MM.1S (cell line): ENCODE measurements around the gene MLANA.

ENCODE experiments used
- DNase-seq: peaks from one replicate; pipeline ENCODE4 v3.0.0-alpha.2; 2015
- H2AFZ ChIP-seq: fragments of 300-600 bp; sonication (generic); 2 replicates; pipeline ENCODE4 v1.6.0; 2016; ENCODE audit warnings: antibody characterized with exemption, low read length
- H3F3A ChIP-seq: fragments of 300-600 bp; sonication (generic); 2 replicates; pipeline ENCODE4 v1.6.1; 2016; ENCODE audit warnings: mild to moderate bottlenecking, antibody characterized with exemption, low read length, moderate library complexity, mixed read lengths; ENCODE audit not compliant: insufficient read depth
- H3K27ac ChIP-seq: fragments of 300-600 bp; sonication (generic); 2 replicates; pipeline ENCODE4 v1.5.1; 2016; ENCODE audit warnings: mild to moderate bottlenecking, low read length
- H3K27me3 ChIP-seq: fragments of 300-600 bp; sonication (generic); replicated peaks from 2 replicates; pipeline ENCODE4 v1.6.0; 2016; ENCODE audit warnings: low read length; ENCODE audit not compliant: insufficient read depth
- H3K36me3 ChIP-seq: fragments of 300-600 bp; sonication (generic); replicated peaks from 2 replicates; pipeline ENCODE4 v1.6.1; 2016; ENCODE audit warnings: mild to moderate bottlenecking, low read length, mixed read lengths; ENCODE audit not compliant: insufficient read depth
- H3K4me1 ChIP-seq: fragments of 300-600 bp; sonication (generic); 2 replicates; pipeline ENCODE4 v1.6.1; 2016; ENCODE audit warnings: low read length, mixed read lengths
- H3K4me2 ChIP-seq: fragments of 300-600 bp; sonication (generic); 2 replicates; pipeline ENCODE4 v1.6.0; 2016; ENCODE audit warnings: low read depth, low read length
- H3K4me3 ChIP-seq: fragments of 300-600 bp; sonication (generic); 2 replicates; pipeline ENCODE4 v1.5.1; 2016; ENCODE audit warnings: low read length, mixed read lengths
- H3K79me2 ChIP-seq: fragments of 300-600 bp; sonication (generic); 2 replicates; pipeline ENCODE4 v1.6.1; 2016; ENCODE audit warnings: mixed run types, low read length, mixed read lengths
- H3K9ac ChIP-seq: fragments of 300-600 bp; sonication (generic); 2 replicates; pipeline ENCODE4 v1.6.1; 2016; ENCODE audit warnings: low read length, mixed read lengths
- H3K9me2 ChIP-seq: fragments of 300-600 bp; sonication (generic); replicated peaks from 2 replicates; pipeline ENCODE4 v1.6.1; 2016; ENCODE audit warnings: mild to moderate bottlenecking, low read length, mixed read lengths; ENCODE audit not compliant: insufficient read depth
- H3K9me3 ChIP-seq: fragments of 300-600 bp; sonication (generic); replicated peaks from 2 replicates; pipeline ENCODE4 v1.6.1; 2016; ENCODE audit warnings: mild to moderate bottlenecking, low read length, mixed read lengths; ENCODE audit not compliant: insufficient read depth
- H4K20me1 ChIP-seq: fragments of 300-600 bp; sonication (generic); 2 replicates; pipeline ENCODE4 v1.6.1; 2016; ENCODE audit warnings: mild to moderate bottlenecking, low read length, moderate library complexity, mixed read lengths; ENCODE audit not compliant: insufficient read depth
- EZH2 ChIP-seq: fragments of 300-600 bp; sonication (generic); optimal IDR thresholded peaks from 2 replicates; pipeline ENCODE3; 2017; ENCODE audit warnings: low read depth, mild to moderate bottlenecking, antibody characterized with exemption, low read length, mixed read lengths
- EZH2phosphoT487 ChIP-seq: fragments of 300-600 bp; sonication (generic); IDR thresholded peaks from 2 replicates; pipeline ENCODE4 v1.6.1; 2018; ENCODE audit warnings: antibody characterized with exemption, low read length
- TF ChIP-seq, protein P1 (sequence below): fragments of 300-600 bp; sonication (generic); IDR thresholded peaks from 2 replicates; pipeline ENCODE4 v1.5.1; 2016; ENCODE audit warnings: antibody characterized with exemption, low read length, mixed read lengths

Gene MLANA

GRCh38 chr9:5893591-5894236, 3.0 kb downstream of the MLANA start:
- Histone ChIP-seq H3F3A (no peaks in the 10 kb centered on the region), H3K27ac (no peak overlapping the region), H3K9ac (no peak overlapping the region), H3K36me3 (no peaks in the 10 kb centered on the region), H4K20me1 (no peaks in the 10 kb centered on the region), H3K4me3 (no peak overlapping the region), H2AFZ (no peak overlapping the region), H3K79me2 (no peaks in the 10 kb centered on the region), H3K9me2 (no peaks in the 10 kb centered on the region), H3K4me1 (no peaks in the 10 kb centered on the region), H3K4me2 (no peak overlapping the region), H3K9me3 (no peaks in the 10 kb centered on the region), H3K27me3 (no peaks in the 10 kb centered on the region)
- TF ChIP-seq EZH2 (no peak), EZH2phosphoT487 (no peak)
- TF ChIP-seq, protein P1, sequence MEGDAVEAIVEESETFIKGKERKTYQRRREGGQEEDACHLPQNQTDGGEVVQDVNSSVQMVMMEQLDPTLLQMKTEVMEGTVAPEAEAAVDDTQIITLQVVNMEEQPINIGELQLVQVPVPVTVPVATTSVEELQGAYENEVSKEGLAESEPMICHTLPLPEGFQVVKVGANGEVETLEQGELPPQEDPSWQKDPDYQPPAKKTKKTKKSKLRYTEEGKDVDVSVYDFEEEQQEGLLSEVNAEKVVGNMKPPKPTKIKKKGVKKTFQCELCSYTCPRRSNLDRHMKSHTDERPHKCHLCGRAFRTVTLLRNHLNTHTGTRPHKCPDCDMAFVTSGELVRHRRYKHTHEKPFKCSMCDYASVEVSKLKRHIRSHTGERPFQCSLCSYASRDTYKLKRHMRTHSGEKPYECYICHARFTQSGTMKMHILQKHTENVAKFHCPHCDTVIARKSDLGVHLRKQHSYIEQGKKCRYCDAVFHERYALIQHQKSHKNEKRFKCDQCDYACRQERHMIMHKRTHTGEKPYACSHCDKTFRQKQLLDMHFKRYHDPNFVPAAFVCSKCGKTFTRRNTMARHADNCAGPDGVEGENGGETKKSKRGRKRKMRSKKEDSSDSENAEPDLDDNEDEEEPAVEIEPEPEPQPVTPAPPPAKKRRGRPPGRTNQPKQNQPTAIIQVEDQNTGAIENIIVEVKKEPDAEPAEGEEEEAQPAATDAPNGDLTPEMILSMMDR: no peak
- DNase-seq: no peak

- no peaks in the 10 kb centered on the region for H3K9me3 ChIP-seq
- no peak overlapping the region for H3K4me2 ChIP-seq
- H4K20me1 ChIP-seq: no peaks in the 10 kb centered on the region
- no peaks in the 10 kb centered on the region for H3K4me1 ChIP-seq
- no peaks in the 10 kb centered on the region for H3K79me2 ChIP-seq
- H3K4me3 ChIP-seq: no peak overlapping the region
- H3K27me3 ChIP-seq: no peaks in the 10 kb centered on the region
- DNase-seq: no peak
- no peaks in the 10 kb centered on the region for H3K36me3 ChIP-seq
- no peak overlapping the region for H3K27ac ChIP-seq
- H3K9ac ChIP-seq: no peak overlapping the region
- TF ChIP-seq, protein P1: no peak
- no peak for TF ChIP-seq EZH2phosphoT487
- no peak for TF ChIP-seq EZH2
- H2AFZ ChIP-seq: no peak overlapping the region
- no peaks in the 10 kb centered on the region for H3F3A ChIP-seq
- no peaks in the 10 kb centered on the region for H3K9me2 ChIP-seq
Measured at GRCh38 chr9:5894237-5894959, 3.7 kb downstream of the MLANA start.

- Histone ChIP-seq H4K20me1 (no peaks in the 10 kb centered on the region), H3F3A (no peaks in the 10 kb centered on the region), H3K4me1 (no peaks in the 10 kb centered on the region), H3K9me3 (no peaks in the 10 kb centered on the region), H3K9ac (no peak overlapping the region), H3K79me2 (no peaks in the 10 kb centered on the region), H3K36me3 (no peaks in the 10 kb centered on the region), H3K27me3 (no peaks in the 10 kb centered on the region), H2AFZ (no peak overlapping the region), H3K9me2 (no peaks in the 10 kb centered on the region), H3K4me2 (no peak overlapping the region), H3K27ac (no peak overlapping the region), H3K4me3 (no peak overlapping the region)
- TF ChIP-seq, protein P1: no peak
- no peak for TF ChIP-seq EZH2
- TF ChIP-seq EZH2phosphoT487: no peak
- no peak for DNase-seq
Measured at GRCh38 chr9:5895782-5896181, 5.1 kb downstream of the MLANA start.
